ENCODE results near the gene TIMM44.
"Not testable (repeated sequence)": the region's sequence is repeated elsewhere in the genome, so short reads cannot be mapped to it uniquely, and the experiment has no call there.

The TIMM44 gene

GRCh38 chr19:7975037-7975436 lies 31.6 kb upstream of the TIMM44 start:
- DNase-seq = no peak

- no peak for DNase-seq
Observed at GRCh38 chr19:7973883-7974282, 30.4 kb upstream of the TIMM44 start.

GRCh38 chr19:7971553-7972520 lies 28.4 kb upstream of the TIMM44 start:
- no peak for DNase-seq

GRCh38 chr19:7970716-7971448 lies 27.4 kb upstream of the TIMM44 start:
- DNase-seq = no peak

- no peak for DNase-seq
Observed at GRCh38 chr19:7969555-7969939, 26.1 kb upstream of the TIMM44 start.

GRCh38 chr19:7968796-7969554 lies 25.5 kb upstream of the TIMM44 start:
- DNase-seq = no peak

- DNase-seq = no peak
Observed at GRCh38 chr19:7968008-7968795, 24.7 kb upstream of the TIMM44 start.

- DNase-seq = no peak
Observed at GRCh38 chr19:7965921-7966665, 22.6 kb upstream of the TIMM44 start.

- DNase-seq = no peak
Observed at GRCh38 chr19:7965259-7965841, 21.9 kb upstream of the TIMM44 start.

- no peak for DNase-seq
Observed at GRCh38 chr19:7963566-7963965, 20.1 kb upstream of the TIMM44 start.

GRCh38 chr19:7962644-7963268 lies 19.3 kb upstream of the TIMM44 start:
- DNase-seq = no peak

- DNase-seq = no peak
Observed at GRCh38 chr19:7961920-7962626, 18.6 kb upstream of the TIMM44 start.

GRCh38 chr19:7961082-7961481 lies 17.6 kb upstream of the TIMM44 start:
- not testable (repeated sequence) for DNase-seq

GRCh38 chr19:7959211-7959610 lies 15.7 kb upstream of the TIMM44 start:
- no peak for DNase-seq

- DNase-seq = no peak
Observed at GRCh38 chr19:7955696-7956095, 12.2 kb upstream of the TIMM44 start.

GRCh38 chr19:7953576-7953975 lies 10.1 kb upstream of the TIMM44 start:
- DNase-seq = no peak

GRCh38 chr19:7953060-7953459 lies 9.6 kb upstream of the TIMM44 start:
- DNase-seq = no peak

GRCh38 chr19:7947939-7948338 lies 4.5 kb upstream of the TIMM44 start:
- no peak for DNase-seq

GRCh38 chr19:7944177-7944761 lies 803 bp upstream of the TIMM44 start:
- DNase-seq = peak; percentile 89

GRCh38 chr19:7942981-7943443 lies 454 bp downstream of the TIMM44 start:
- DNase-seq = no peak
